ENCODE data around the gene NLRP13.

NLRP13 gene

DNA sequence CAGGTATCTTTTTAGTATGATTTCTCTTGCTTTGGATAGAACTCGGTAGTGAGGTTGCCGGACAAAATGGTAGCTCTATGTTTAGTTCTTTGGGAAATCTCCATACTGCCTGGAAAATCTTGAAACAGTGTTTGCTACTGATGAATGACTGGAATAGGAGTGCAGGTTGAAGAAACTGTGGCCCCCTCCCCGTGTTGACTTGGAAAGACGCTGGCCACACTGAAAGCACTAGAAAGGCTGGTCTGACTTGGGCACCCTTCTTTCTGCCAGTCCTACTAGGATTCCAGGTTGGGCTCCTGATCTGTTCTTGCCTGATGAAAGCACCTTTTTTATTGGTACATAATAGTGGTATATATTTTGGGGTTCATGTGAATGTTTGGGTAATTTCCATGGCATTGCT, 49.5 kb downstream of the NLRP13 start:
- no peak overlapping the region for H3K27ac ChIP-seq (ENCODE audit: low read depth, low read length)
- no peaks in the 10 kb centered on the region for H3K4me1 ChIP-seq (ENCODE audit: control insufficient read depth, insufficient read depth, low read length)
- no peaks in the 10 kb centered on the region for H3K27me3 ChIP-seq (ENCODE audit: control insufficient read depth, insufficient read depth, low read length)
- no peaks in the 10 kb centered on the region for H3K36me3 ChIP-seq (ENCODE audit: control insufficient read depth, insufficient read depth, low read length)
- no peak overlapping the region for H3K4me3 ChIP-seq (ENCODE audit: low read length)
- no peak overlapping the region for H3K9ac ChIP-seq (ENCODE audit: low read length)

GRCh38 chr19:55877211-55877610, 54.9 kb downstream of the NLRP13 start:
- no peaks in the 10 kb centered on the region for H3K27me3 ChIP-seq (ENCODE audit: control insufficient read depth, insufficient read depth, low read length)
- no peak overlapping the region for H3K9ac ChIP-seq (ENCODE audit: low read length)
- H3K27ac ChIP-seq (ENCODE audit: low read depth, low read length): no peak overlapping the region
- no peak overlapping the region for H3K4me3 ChIP-seq (ENCODE audit: low read length)
- no peaks in the 10 kb centered on the region for H3K4me1 ChIP-seq (ENCODE audit: control insufficient read depth, insufficient read depth, low read length)
- H3K36me3 ChIP-seq (ENCODE audit: control insufficient read depth, insufficient read depth, low read length): no peaks in the 10 kb centered on the region

DNA sequence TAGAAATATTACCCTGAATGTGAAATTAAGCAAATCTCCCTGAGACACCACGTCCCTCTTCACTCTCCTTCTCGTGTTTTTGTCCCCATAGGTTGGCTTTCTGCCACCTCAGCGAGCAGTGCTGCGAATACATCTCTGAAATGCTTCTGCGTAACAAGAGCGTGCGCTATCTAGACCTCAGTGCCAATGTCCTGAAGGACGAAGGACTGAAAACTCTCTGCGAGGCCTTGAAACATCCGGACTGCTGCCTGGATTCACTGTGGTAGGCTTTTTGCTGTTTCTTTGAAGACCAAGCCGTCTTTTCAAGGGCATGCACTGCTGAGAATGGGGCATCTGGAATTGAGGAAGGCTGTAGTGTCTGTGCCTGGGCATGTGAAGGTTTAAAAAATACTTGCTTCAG, 61.4 kb downstream of the NLRP13 start:
- H3K9ac ChIP-seq (ENCODE audit: low read length): no peak overlapping the region
- no peak overlapping the region for H3K4me3 ChIP-seq (ENCODE audit: low read length)
- no peaks in the 10 kb centered on the region for H3K36me3 ChIP-seq (ENCODE audit: control insufficient read depth, insufficient read depth, low read length)

DNA sequence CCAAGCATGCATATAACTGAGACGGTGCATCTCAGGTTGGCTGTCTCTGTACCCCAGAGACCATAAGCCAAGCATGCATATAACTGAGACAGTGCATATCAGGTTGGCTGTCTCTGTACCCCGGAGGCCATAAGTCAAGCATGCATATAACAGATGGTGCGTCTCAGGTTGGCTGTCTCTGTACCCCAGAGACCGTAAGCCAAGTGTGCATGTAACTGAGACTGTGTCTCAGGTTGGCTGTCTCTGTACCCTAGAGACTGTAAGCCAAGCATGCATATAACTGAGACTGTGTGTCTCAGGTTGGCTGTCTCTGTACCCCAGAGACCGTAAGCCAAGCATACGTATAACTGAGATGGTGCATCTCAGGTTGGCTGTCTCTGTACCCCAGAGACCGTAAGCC, 65.0 kb downstream of the NLRP13 start:
- Histone ChIP-seq H3K27me3 (ENCODE audit: control insufficient read depth, insufficient read depth, low read length) (no peaks in the 10 kb centered on the region), H3K9ac (ENCODE audit: low read length) (no peak overlapping the region), H3K36me3 (ENCODE audit: control insufficient read depth, insufficient read depth, low read length) (no peaks in the 10 kb centered on the region), H3K4me1 (ENCODE audit: control insufficient read depth, insufficient read depth, low read length) (no peaks in the 10 kb centered on the region), H3K27ac (ENCODE audit: low read depth, low read length) (no peak overlapping the region), H3K4me3 (ENCODE audit: low read length) (no peak overlapping the region)

More for the DNA sequence above, 61.4 kb downstream of the NLRP13 start:
- Histone ChIP-seq H3K27ac (ENCODE audit: low read depth, low read length) (no peak overlapping the region), H3K4me1 (ENCODE audit: control insufficient read depth, insufficient read depth, low read length) (no peaks in the 10 kb centered on the region), H3K27me3 (ENCODE audit: control insufficient read depth, insufficient read depth, low read length) (no peaks in the 10 kb centered on the region)

GRCh38 chr19:55866521-55866920, 65.6 kb downstream of the NLRP13 start:
- H3K9ac ChIP-seq (ENCODE audit: low read length): no peak overlapping the region
- H3K27ac ChIP-seq (ENCODE audit: low read depth, low read length): no peak overlapping the region
- no peak overlapping the region for H3K4me3 ChIP-seq (ENCODE audit: low read length)
- H3K4me1 ChIP-seq (ENCODE audit: control insufficient read depth, insufficient read depth, low read length): no peaks in the 10 kb centered on the region
- H3K36me3 ChIP-seq (ENCODE audit: control insufficient read depth, insufficient read depth, low read length): no peaks in the 10 kb centered on the region
- no peaks in the 10 kb centered on the region for H3K27me3 ChIP-seq (ENCODE audit: control insufficient read depth, insufficient read depth, low read length)

DNA sequence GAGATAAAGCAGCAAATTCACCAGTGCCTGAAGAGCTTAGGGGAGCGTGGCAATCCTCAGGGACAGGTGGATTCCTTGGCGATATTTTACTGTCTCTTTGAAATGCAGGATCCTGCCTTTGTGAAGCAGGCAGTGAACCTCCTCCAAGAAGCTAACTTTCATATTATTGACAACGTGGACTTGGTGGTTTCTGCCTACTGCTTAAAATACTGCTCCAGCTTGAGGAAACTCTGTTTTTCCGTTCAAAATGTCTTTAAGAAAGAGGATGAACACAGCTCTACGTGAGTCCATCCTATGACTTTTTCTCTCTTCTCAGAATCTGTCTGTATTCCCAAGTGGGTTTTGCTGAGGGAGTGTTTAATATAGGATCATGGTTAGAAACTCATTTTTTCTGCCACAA, 73.2 kb downstream of the NLRP13 start:
- Histone ChIP-seq H3K9ac (ENCODE audit: low read length) (no peak overlapping the region), H3K36me3 (ENCODE audit: control insufficient read depth, insufficient read depth, low read length) (no peaks in the 10 kb centered on the region), H3K27ac (ENCODE audit: low read depth, low read length) (no peak overlapping the region), H3K4me1 (ENCODE audit: control insufficient read depth, insufficient read depth, low read length) (no peaks in the 10 kb centered on the region), H3K27me3 (ENCODE audit: control insufficient read depth, insufficient read depth, low read length) (no peaks in the 10 kb centered on the region), H3K4me3 (ENCODE audit: low read length) (no peak overlapping the region)

GRCh38 chr19:55858401-55858800, 73.7 kb downstream of the NLRP13 start:
- no peaks in the 10 kb centered on the region for H3K4me1 ChIP-seq (ENCODE audit: control insufficient read depth, insufficient read depth, low read length)
- H3K9ac ChIP-seq (ENCODE audit: low read length): no peak overlapping the region
- no peaks in the 10 kb centered on the region for H3K27me3 ChIP-seq (ENCODE audit: control insufficient read depth, insufficient read depth, low read length)
- H3K4me3 ChIP-seq (ENCODE audit: low read length): no peak overlapping the region
- H3K27ac ChIP-seq (ENCODE audit: low read depth, low read length): no peak overlapping the region
- no peaks in the 10 kb centered on the region for H3K36me3 ChIP-seq (ENCODE audit: control insufficient read depth, insufficient read depth, low read length)

DNA sequence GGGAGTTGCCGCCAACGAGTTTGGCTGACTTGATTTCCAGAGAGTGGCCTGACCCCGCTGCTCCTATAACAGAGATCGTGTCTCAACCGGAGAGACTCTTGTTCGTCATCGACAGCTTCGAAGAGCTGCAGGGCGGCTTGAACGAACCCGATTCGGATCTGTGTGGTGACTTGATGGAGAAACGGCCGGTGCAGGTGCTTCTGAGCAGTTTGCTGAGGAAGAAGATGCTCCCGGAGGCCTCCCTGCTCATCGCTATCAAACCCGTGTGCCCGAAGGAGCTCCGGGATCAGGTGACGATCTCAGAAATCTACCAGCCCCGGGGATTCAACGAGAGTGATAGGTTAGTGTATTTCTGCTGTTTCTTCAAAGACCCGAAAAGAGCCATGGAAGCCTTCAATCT, 74.2 kb downstream of the NLRP13 start:
- no peaks in the 10 kb centered on the region for H3K36me3 ChIP-seq (ENCODE audit: control insufficient read depth, insufficient read depth, low read length)
- H3K4me3 ChIP-seq (ENCODE audit: low read length): no peak overlapping the region
- no peak overlapping the region for H3K27ac ChIP-seq (ENCODE audit: low read depth, low read length)
- no peaks in the 10 kb centered on the region for H3K27me3 ChIP-seq (ENCODE audit: control insufficient read depth, insufficient read depth, low read length)
- H3K4me1 ChIP-seq (ENCODE audit: control insufficient read depth, insufficient read depth, low read length): no peaks in the 10 kb centered on the region
- H3K9ac ChIP-seq (ENCODE audit: low read length): no peak overlapping the region

DNA sequence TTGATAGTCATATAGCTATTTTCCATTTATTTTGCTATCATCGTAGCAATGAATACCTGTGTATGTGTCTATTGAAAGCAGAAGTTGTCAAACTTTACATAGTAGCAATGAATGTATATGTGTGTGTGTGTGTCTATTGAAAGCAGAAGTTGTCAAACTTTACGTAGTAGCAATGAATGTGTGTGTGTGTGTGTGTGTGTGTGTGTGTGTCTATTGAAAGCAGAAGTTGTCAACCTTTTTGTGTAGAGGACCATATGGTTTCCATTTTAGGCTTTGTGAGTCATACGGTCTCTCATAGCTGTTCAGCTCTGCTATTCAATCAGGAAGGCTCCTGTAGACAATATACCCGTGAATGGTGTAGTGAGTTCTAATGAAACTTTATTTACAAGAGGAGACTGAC, 75.0 kb downstream of the NLRP13 start:
- no peak overlapping the region for H3K27ac ChIP-seq (ENCODE audit: low read depth, low read length)
- no peaks in the 10 kb centered on the region for H3K4me1 ChIP-seq (ENCODE audit: control insufficient read depth, insufficient read depth, low read length)
- no peaks in the 10 kb centered on the region for H3K27me3 ChIP-seq (ENCODE audit: control insufficient read depth, insufficient read depth, low read length)
- no peak overlapping the region for H3K9ac ChIP-seq (ENCODE audit: low read length)
- H3K4me3 ChIP-seq (ENCODE audit: low read length): no peak overlapping the region
- H3K36me3 ChIP-seq (ENCODE audit: control insufficient read depth, insufficient read depth, low read length): no peaks in the 10 kb centered on the region

- Histone ChIP-seq H3K36me3 (ENCODE audit: control insufficient read depth, insufficient read depth, low read length) (no peaks in the 10 kb centered on the region), H3K27me3 (ENCODE audit: control insufficient read depth, insufficient read depth, low read length) (no peaks in the 10 kb centered on the region), H3K9ac (ENCODE audit: low read length) (no peak overlapping the region), H3K4me1 (ENCODE audit: control insufficient read depth, insufficient read depth, low read length) (no peaks in the 10 kb centered on the region), H3K4me3 (ENCODE audit: low read length) (no peak overlapping the region), H3K27ac (ENCODE audit: low read depth, low read length) (no peak overlapping the region)
Observed at GRCh38 chr19:55855160-55855559, 77.0 kb downstream of the NLRP13 start.
